Amniotic stem cell (primary cell): ENCODE results near the gene DLX2.
A peak's percentile ranks its signal among the peaks of the same experiment; 100 is the strongest.

Experiments used
- DNase-seq: peaks from one replicate; lab custom pipeline; 2025; lab: John Stamatoyannopoulos, UW

The DLX2 gene

DNA sequence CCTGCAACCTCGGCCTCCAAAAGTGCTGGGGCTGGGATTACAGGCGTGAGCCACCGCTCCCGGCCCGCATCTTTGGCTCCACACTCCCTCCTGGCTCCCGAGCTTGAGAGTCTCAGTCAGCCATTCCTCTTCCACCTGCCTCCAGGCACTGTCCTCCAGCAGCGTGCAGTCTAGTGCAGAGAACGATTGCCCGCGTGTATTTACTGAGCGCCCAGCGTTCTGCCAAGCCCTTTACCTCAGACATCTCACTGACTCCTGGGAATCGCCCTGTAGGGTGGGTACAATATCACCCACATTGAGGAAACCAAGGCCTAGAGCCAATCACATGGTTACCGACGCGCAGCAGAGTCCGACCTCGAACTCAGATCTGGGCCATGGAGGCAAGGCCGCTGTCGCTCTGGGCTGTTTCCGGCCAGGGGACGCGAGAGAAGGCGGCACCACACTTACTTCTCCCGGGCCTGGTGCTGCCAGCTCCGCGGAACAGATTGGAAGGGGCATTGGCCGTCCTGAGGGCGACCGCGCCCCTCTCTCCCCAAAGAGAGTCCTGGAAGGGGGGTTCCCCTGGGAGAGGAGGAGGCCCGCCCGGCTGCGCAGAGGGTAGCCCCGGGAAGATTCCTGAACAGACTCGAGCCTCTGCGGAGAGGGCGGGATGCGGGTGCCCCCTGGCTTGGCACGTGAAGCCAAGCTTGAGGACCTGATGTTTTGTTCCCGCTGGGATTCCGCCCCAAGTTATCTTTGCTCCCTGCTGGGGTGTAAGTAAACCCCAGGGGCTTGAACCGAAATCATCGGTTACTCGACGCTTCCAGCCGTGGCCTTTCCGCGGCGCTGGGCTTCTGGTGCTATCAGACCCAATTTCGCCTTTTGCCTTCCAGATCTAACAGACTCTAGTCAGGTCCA is 5.2 kb upstream of the DLX2 start:
- DNase-seq = no peak

DNA sequence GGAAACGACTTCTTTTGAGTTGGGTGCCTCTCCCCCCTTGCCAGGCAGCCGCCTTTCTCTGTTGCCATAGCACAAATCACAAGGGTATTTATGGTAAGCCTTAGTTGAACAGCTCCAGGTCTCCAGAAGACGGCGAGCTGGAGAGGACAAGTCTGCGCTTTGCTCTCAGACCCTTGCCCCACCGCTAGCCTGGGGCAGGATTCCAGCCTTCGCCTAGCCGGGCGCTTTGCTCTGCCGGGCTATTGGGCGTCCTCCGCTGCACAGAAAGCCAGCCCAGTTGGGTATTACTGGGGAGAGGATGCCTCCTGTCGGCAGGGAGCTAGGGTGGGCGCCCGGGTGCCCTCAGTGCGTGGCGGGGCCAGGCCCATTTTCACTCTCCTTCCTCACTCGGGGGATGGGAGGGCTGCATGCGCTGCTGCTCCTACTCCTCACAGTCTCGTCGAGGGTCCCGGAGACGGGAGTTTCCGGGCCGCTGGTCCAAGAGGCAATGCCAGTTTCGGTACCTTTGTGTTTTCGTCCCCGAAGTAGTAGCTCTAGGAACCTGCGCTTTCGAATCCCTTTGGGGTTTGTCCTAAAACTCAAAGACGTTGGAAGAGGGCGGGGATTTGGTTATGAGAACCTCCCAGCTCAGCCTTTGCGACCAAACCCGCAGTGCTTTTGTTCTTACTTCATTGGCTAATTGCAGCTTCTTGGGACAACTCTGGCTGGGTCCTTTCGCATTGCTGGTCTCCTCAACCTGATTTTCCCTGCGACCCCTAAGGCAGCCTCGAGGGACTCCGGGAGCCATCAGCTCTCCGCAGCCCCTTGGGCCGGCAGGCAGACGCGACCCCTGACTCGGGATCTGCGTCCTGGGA is 3.6 kb upstream of the DLX2 start:
- peak; percentile 46 for DNase-seq

DNA sequence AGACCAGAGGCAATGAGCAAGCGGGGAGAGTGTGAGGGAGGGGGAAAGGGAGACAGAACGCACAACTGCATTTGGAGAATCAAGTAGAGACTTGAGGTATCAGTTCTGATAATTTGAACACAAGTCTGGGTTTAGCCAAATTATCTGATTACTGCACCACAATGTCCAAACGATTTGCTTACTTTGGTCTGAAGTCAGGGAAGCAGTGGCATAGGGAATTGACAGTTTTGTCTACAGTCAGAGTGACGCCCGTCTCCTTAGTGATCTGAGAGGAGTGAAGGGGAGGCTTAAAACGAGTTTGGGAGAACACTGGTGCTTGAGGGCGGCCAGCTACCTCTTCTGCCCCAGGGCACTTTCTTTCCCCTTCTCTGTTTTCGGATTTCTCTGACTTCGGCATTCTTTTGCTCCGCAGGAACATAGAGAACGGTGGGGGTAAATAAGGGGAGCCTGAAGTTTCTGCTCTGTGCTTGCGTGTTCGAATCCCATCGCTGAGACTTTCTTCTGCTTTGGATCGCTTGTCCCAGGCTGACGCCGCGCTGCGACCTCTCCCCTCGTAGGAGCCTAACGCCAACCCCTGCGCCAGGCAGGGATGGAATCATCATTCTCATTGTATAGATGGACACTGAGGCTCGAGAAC is 2.9 kb upstream of the DLX2 start:
- no peak for DNase-seq

DNA sequence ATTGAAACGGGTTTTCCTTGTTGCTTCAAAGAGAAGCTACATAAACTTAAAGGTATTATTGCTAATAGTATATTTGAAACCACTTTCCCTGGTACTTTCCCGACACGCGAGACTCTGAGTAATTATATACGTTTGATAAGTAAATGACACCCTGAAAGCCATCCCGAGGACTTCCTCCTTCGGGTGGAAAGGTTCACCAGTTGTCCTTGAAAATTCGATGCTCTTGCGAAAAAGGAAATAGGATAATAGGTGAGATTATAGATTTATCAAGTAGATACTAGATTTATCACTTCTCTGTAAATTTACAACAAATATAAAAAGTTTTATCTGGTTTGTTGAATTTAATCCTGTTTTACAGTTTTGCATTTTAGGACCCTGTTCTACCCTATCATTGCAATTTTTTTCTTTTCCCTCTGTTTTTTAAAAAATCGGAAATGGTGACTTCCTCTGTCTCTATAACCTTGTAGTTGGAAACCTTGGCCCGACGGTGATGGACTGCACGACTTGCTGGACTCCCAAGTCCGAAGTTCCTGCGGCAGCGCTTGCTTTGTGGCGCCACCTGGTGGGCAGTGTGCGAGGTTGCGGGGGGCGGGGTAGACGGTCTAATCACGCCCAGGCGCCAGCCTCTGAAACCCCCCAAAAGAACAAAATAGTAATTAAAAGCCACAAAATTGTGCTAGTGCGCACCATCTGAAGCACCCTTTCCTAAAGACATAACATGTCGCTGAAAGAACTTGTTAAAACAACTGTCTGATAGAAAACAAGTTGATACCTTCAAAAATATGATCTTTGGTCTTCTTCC is 972 bp upstream of the DLX2 start:
- peak; percentile 63 for DNase-seq

DNA sequence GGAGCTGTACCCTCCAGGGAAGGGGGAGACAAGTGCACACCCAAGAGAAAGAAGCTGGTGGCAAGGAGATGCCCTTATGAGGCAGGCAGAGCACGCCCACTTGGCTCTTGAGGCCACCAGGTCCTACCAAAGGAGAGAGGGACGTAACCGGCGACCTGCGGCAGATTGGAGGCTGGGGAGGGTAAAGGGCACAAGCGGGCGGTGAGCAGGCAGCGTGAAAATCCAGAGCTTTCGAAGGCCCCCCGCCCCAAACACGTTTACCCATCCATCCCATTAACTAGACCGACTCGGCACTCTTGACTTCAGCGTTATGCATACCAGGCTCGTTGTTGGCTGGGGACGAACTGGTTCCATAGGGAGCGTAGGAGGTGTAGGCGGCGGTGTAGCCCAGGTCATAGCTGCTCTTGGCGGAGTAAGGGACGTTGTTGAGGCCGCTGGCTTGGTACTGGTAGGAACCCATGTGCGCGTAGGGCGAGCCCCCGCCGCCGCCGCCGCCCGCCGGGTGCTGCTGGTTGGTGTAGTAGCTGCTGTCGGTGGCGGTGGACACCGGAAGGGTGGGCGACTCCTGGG is 794 bp downstream of the DLX2 start:
- no peak for DNase-seq

DNA sequence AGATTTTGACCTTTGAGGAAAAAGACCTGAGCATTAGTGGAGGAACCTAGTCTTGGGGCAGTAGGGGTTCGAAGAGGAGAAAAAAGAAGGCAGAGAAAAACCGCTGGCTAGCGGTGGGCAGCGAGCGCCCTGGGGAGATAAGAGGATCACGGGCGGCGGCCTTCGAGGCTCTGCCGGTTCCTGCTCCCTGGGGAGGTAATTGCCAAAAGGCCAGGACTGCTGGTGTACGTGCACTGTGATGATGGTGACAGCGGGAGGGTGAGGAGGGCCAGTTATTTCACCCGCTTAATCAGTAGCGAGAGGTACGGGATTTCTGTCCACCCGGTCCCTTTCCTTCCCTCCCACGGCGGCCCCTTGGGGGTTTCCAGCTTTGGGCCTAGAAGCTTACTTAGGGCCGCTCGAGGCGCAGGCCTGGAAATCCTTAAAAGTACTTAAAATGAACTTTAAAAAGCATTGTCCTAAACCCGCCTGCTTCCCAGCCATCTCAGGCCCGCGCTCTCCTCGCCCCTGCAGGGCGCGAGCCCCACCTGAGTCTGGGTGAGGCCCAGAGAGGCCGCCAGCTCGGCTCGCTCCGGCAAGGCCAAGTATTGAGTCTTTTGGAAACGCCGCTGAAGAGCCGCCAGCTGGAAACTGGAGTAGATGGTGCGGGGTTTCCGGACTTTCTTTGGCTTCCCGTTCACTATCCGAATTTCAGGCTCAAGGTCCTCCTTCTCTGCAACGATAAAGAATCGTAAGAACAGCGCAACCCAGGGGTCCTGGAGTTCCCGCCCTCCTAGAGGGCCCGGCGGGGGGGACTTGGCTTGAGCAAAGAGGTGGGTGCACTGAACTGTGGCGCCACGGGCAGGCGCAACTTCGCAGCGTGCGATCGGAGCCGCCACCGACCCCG is 1.5 kb downstream of the DLX2 start:
- DNase-seq = no peak

DNA sequence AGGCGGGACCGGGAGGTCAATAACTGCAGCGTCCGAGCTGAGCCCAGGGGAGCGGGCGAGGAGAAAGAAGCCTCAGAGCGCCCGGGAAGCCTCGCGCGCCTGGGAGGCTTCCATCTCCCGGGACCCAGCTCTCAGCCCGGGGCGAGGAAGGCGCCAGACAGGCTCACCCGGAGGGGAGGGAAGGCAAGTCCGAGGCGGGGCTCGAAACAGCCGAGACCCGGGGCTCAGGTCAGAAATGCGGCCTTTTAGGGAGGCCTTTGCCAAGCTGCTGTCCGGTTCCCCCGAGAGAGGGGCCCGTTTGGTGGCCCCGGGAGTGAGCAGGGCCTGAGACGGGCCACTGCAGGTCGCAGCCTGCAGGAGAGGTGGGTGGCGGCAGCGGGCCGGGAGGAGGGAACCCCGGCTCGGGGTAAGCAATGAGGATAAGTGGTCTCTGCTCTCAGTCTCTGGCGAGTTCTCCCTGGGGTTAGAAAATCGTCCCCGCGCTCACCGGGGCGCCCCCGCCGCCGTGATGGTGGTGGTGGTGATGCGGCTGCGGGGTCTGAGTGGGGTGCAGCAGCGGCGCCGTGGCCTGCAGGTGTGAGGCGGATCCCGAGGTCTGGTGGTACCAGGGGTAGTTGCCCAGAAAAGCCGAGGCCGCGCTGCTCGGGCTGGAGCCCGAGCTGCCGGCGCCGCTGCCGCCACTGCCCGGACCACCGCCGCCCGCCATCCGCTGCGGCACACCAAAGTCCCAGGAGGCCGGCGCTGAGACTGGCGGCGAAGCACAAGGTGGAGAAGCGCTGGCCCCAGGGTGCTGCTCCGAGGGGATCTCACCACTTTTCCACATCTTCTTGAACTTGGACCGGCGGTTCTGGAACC is 2.4 kb downstream of the DLX2 start:
- no peak for DNase-seq

DNA sequence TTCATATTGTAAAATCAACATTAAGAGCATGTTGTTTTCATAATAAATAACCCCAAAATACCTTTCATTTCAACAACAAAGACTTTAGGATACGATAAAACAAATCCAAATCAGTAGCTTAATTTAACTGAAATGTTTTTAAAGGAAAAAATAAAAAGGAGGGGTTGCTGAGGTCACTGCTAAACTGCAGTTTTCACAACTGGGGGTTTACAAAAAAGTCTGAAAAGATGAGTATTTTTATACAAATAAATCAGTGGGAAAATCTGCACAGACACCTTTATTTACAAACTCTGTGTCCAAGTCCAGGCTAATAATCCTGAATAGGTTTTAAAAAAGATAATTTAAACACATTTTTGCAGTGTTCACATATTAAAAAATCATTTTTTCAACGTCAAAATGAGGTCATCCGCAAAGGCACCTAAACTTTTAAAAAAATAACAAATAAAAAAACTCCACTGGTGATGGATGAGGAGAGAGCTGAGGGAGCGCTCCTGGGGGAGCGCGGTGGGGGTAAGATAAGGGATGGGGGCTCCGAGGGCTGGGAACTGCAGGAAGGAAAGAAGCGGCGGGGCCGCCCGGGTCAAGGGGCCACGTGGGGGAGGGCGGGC is 3.1 kb downstream of the DLX2 start:
- no peak for DNase-seq

DNA sequence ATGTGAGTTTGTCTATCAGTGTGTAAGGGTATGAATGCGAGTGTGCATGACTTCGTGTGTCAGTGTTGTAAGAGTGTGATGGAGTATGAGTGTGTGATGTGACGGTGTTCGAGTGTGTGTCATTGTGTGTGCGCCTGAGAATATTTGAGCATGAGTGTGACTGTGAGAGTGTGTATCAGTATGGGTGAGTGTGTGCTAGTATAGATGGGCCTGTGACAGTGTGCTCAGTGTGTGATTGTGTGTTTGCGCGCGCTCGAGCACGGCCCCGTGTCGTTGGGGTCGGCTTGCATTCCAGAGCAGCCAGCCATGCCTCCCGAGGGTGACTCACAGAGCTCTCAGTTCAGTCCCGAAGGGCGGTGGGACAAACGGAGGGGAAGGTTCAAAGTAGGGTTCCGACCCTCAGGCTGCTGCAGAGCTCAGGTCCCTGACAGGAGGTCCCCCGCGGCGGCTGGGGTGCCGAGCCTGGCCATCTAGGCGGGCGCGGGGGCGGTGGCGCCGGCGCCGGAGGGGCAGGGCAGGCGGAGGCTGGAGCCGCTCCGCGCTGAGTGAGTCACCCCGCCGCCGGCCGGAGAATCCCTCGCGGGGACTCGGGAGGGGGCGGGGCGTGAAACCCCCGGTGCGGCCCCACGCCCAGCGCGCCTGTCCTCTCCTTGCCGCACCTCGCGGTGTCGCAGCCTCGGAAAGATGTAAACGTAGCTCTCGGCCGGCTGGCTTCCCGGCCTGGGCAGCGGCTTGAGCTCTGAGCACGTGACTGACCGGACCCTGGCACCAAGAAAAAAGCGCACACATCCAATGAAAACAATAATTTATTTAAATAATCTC is 3.8 kb downstream of the DLX2 start:
- DNase-seq = peak; percentile 77

DNA sequence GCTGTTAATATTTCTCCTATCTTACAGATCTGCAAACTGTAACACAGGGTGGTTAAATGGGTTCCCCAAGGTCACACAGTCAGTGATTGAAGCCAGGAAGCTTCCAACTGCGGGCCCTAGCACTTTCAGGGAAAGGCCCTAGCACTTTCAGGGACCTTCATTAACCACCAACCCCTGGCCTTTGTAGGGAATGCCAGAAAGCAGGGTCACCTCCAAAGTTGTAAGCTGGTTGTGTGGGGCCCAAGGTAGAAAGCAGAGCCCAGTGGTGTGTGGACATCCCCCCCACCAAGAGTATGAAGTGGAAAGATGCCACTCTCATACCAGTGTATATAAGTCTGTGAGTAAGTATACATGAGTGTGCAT is 4.4 kb downstream of the DLX2 start:
- no peak for DNase-seq

DNA sequence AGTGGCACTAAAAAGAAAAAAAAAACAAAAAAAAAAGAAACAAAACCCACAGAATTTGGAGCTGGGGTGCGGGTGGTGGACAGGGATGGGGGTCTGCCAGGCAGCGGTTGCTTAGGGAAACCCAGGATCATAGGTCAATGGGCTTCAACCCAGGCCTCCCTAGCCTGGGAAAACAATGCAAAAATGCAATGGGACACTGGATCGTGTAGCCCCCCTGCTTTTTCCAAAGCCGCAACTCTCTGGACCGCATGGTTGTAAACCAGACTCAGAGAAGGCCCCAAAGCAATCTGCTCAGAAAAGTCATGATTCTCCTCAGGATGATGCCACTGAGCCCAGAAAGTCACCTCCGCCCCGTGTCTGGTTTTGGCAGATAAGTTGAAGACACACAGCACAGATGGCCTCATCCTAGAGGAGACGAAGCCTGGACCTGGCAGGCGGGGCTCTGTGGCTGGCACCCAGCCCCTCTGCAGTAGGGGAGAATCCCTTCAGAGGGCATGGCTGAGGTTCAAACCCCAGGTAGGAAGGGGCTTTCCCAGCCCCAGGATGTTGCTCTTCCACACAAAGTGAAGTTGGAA is 5.1 kb downstream of the DLX2 start:
- no peak for DNase-seq

DNA sequence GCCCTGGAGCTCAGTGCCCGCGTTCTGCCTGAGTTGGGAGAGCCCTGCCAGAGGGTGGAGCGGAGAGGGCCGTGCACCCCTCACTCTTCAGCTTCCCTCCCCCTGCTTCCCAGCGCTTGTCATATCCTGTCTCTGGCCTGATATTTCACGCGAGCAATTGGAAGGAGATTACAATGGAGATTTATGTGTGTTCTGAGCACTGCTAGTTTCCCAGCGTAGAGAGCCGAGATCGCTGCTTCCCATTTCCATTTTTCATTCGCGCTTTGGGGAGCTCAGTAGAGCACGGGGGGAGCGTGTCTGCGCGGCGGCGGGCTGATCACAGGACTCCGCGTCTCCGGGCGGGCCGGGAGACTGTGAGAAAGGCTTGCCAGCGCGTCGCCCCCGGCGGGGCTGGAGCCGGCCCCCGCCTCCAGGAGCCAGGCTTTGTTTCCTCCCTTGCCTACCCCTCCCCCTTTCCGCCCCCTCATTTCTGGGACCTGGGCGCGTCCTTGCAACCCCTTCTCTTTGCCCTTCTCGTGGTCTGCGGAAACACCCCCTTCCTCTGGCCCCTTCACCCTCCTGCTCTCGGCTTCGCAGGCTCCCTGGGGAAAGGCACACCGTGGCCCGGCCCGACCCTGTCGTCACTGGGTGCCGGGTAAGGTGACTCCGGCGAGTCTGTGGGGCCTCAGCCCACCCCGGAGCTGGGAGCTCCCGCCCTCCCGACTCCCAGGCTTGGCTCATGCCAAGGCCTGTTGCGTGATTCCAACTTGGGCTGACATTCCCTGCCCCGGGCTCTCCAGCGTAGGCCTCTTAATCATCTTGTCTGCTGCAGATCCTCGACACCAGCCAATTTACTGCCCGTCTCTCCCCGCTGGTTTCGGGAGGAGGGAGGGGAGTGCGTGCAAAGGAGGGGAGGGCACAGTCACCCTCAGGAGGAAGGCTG is 5.8 kb downstream of the DLX2 start:
- peak; percentile 83 for DNase-seq

DNA sequence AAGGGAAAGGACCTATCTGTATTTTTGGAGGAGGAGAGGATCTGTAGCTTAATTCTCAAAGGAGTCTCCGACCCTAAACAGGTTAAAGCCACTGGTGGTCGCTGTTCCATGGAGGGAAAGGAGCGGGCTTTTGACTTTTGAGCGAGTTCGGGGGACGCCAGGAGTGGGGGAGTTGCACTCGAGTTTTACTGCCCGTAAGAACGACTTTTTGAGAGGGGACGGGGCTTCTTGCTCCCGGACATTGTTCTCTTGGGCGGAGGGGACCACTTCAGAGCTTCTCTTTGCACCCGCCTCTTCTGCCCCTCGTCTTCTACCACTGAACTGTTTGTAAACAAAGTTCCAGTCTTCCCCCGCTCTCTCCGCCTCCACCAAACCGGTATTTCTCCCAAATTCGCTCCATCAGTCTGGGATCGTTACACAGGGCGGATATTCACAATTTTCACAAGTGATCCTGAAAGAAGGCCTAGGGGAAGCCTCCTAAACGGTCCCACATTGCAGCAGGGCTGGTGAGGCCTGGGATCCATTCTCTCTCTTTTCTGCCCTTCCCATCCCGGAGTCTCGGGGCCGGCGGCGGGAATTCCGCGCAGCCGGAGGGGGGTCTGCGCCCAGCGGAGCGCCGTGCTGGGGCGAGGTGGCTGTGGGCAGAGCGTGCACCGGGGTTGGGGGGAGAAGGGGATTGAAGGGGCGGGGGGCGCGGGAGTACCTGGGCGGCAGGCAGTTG is 6.6 kb downstream of the DLX2 start:
- no peak for DNase-seq

DNA sequence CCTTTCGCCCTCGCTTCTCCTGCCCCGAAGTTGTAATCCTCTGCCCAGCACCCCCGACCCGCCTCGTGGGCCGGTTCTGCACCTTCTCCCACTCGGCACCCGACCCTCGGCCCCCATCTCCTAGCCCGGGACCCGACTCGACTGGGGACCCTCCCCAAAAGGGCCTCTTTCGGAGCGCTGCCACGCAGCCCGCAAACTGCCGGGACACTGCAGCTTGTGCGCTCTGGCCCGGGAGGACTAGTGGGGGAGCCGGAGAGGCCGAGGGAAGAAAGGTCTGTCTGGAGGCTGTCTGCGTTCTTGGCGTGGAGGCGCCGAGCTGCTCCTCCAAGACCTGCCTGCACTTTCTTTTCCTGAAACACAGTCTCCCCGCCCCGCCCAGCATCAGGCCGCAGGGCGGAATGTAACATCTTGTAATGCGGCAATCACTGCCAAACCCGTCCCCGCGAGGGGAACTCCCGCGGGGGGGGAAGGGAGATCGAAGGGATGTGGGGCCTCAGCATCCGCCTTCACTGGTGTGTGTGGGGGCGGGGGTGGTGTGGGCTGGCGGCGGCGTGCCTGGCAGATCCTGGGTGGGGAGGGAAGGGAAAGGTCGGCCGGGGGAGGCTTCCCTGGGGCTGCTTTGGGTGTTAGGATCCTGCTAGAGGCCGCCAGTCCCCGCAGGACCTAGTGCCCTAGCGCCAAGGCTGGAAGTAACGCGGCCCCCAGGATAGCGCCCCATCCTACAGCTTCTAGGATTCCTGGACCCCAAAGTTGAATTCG is 7.4 kb downstream of the DLX2 start:
- DNase-seq = peak; percentile 89
